Measurements from ENCODE around the gene RND2. TPM values are rescaled to one million over a fixed set of nuclear protein-coding genes. Genes with fewer than 3 reads are reported as not detected.

RND2 gene
- total RNA-seq, 1 experiment from 2014 or later = not detected

DNA sequence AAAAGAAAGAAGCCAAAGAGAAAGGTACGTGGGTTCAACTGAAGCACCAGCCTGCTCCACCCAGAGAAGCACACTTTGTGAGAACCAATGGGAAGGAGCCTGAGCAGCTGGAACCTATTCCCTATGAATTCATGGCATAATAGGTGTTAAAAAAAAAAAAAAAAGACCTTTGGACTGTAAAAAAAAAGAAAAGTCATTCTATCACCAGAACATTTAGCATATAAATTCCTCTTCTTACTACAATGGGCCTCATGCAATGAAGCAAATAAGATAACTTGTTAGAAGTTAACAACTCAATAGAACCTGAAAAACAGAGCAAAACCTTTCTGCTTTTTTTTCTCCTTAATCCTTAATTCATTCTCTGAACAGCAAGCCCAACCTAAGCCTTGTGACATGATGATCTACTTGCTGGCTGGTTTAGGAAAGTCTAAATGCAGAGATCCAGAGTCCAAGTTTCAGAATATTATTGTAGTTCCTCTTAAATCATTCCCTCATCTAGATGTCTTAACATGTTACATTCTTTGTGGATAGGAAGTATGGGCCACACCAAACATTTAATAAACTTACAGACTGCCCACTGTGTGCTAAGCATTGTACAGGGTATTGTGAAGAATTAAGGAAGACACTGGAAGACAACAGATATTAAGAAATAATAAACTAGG, 54.7 kb downstream of the RND2 start:
- DNase-seq (ENCODE audit: low spot score) = no peak

Other genes with a start within 250 kb of the RND2 start
- not detected in 2 replicates for gene WNK4, start 244.6 kb upstream of the RND2 start, total RNA-seq (2014; rRNA removed; shearing (Covaris generic))
- gene COA3, start 226.5 kb upstream of the RND2 start, total RNA-seq (2014; rRNA removed; shearing (Covaris generic)) = 124 and 139 TPM in 2 replicates
- not detected in 2 replicates for gene CNTD1, start 226.4 kb upstream of the RND2 start, total RNA-seq (2014; rRNA removed; shearing (Covaris generic))
- gene BECN1, start 200.9 kb upstream of the RND2 start, total RNA-seq (2014; rRNA removed; shearing (Covaris generic)) = 44.2 and 69.8 TPM in 2 replicates
- 109 and 113 TPM in 2 replicates for gene PSME3, start 191.8 kb upstream of the RND2 start, total RNA-seq (2014; rRNA removed; shearing (Covaris generic))
- gene AOC2, start 180.7 kb upstream of the RND2 start, total RNA-seq (2014; rRNA removed; shearing (Covaris generic)) = 0.45 TPM in 1 of 2 replicates, not detected in the other
- gene AOC3, start 174.0 kb upstream of the RND2 start, total RNA-seq (2014; rRNA removed; shearing (Covaris generic)) = 0.04 and 0.06 TPM in 2 replicates
- not detected in 2 replicates for gene G6PC1, start 124.4 kb upstream of the RND2 start, total RNA-seq (2014; rRNA removed; shearing (Covaris generic))
- 23.7 and 27.2 TPM in 2 replicates for gene AARSD1, start 60.8 kb upstream of the RND2 start, total RNA-seq (2014; rRNA removed; shearing (Covaris generic))
- 0.19 TPM in 1 of 2 replicates, not detected in the other for gene PTGES3L, start 45.2 kb upstream of the RND2 start, total RNA-seq (2014; rRNA removed; shearing (Covaris generic))
- 3.6 and 3.8 TPM in 2 replicates for gene RUNDC1, start 44.7 kb upstream of the RND2 start, total RNA-seq (2014; rRNA removed; shearing (Covaris generic))
- gene RPL27, start 26.8 kb upstream of the RND2 start, total RNA-seq (2014; rRNA removed; shearing (Covaris generic)) = 1,450 and 1,519 TPM in 2 replicates
- 66.7 and 80.2 TPM in 2 replicates for gene IFI35, start 18.4 kb upstream of the RND2 start, total RNA-seq (2014; rRNA removed; shearing (Covaris generic))
- gene VAT1, start 2.8 kb upstream of the RND2 start, total RNA-seq (2014; rRNA removed; shearing (Covaris generic)) = 104 and 118 TPM in 2 replicates
- 16.7 and 28.4 TPM in 2 replicates for gene BRCA1, start 100.1 kb downstream of the RND2 start, total RNA-seq (2014; rRNA removed; shearing (Covaris generic))
- gene NBR1, start 146.0 kb downstream of the RND2 start, total RNA-seq (2014; rRNA removed; shearing (Covaris generic)) = 38.1 and 40.8 TPM in 2 replicates
- gene TMEM106A, start 186.6 kb downstream of the RND2 start, total RNA-seq (2014; rRNA removed; shearing (Covaris generic)) = 1.7 and 2.4 TPM in 2 replicates
- gene CCDC200, start 203.4 kb downstream of the RND2 start, total RNA-seq (2014; rRNA removed; shearing (Covaris generic)) = not detected in 2 replicates
- not detected in 2 replicates for gene RNU2-1, start 208.7 kb downstream of the RND2 start, total RNA-seq (2014; rRNA removed; shearing (Covaris generic))

All from H4 (cell line).